NB4 (cell line): ENCODE measurements around the gene IREB2.

Experiments
- DNase-seq: peaks from one replicate; pipeline ENCODE4 v3.0.0; 2010; ENCODE audit warnings: low read depth
- H3K4me3 ChIP-seq: one replicate; pipeline ENCODE4 v1.5.1; 2011; ENCODE audit warnings: mild to moderate bottlenecking, low read depth, low read length, moderate library complexity
- CTCF ChIP-seq: IDR thresholded peaks from one replicate; pipeline ENCODE4 v1.5.1; 2012; ENCODE audit warnings: low read depth, low read length
- MAX ChIP-seq: IDR thresholded peaks from 2 replicates; pipeline ENCODE4 v1.6.1; 2011; ENCODE audit warnings: low read depth, low read length
- MYC ChIP-seq: IDR thresholded peaks from 2 replicates; pipeline ENCODE4 v1.6.1; 2011; ENCODE audit warnings: low read depth, low read length
- POLR2A ChIP-seq: IDR thresholded peaks from 2 replicates; pipeline ENCODE4 v1.6.1; 2011; ENCODE audit warnings: mild to moderate bottlenecking; ENCODE audit not compliant: insufficient read length; ENCODE audit errors: extremely low read depth

IREB2 gene

GRCh38 chr15:78421238-78421965 lies 16.6 kb upstream of the IREB2 start:
- no peak overlapping the region for H3K4me3 ChIP-seq
- no peak for DNase-seq
- no peak for TF ChIP-seq POLR2A
- no peak for TF ChIP-seq MAX
- no peak for TF ChIP-seq MYC
- no peak for TF ChIP-seq CTCF

- peak; percentile 81 for DNase-seq
- no peak overlapping the region for H3K4me3 ChIP-seq
- TF ChIP-seq MYC (peak; percentile 42; the same call in 1 of the 2 replicates), MAX (peak; percentile 49), POLR2A (no peak), CTCF (peak; percentile 98)
Measured at GRCh38 chr15:78422571-78423340, 15.3 kb upstream of the IREB2 start.

GRCh38 chr15:78424673-78425072 lies 13.3 kb upstream of the IREB2 start:
- TF ChIP-seq POLR2A (no peak), MYC (no peak), CTCF (no peak), MAX (no peak)
- H3K4me3 ChIP-seq, result no peak overlapping the region
- no peak for DNase-seq

GRCh38 chr15:78425643-78426042 lies 12.4 kb upstream of the IREB2 start:
- TF ChIP-seq MYC (no peak), POLR2A (no peak), MAX (no peak), CTCF (no peak)
- peak; percentile 84 for DNase-seq
- H3K4me3 ChIP-seq, result peak overlapping the region; percentile 3

- peak overlapping the region; percentile 3 for H3K4me3 ChIP-seq
- TF ChIP-seq CTCF, result no peak
- no peak for TF ChIP-seq POLR2A
- no peak for DNase-seq
Measured at GRCh38 chr15:78426300-78426699, 11.7 kb upstream of the IREB2 start.
